H9 (cell line): ENCODE results near the gene ETFBKMT. TPM values are rescaled to one million over a fixed set of nuclear protein-coding genes. Genes with fewer than 3 reads are reported as not detected.
A peak's percentile ranks its signal among the peaks of the same experiment; 100 is the strongest.

Experiments used
- DNase-seq: peaks from one replicate; pipeline ENCODE4 v3.0.0-alpha.2; 2017
- H2AFZ ChIP-seq: one replicate; pipeline ENCODE4 v1.6.1; 2013; ENCODE audit warnings: mild to moderate bottlenecking, low read length, control low read depth, moderate library complexity
- H2AK5ac ChIP-seq: 2 replicates; pipeline ENCODE4 v1.6.1; 2013; ENCODE audit warnings: low read length, control low read depth, mixed read lengths; ENCODE audit not compliant: insufficient read length
- H2BK120ac ChIP-seq: one replicate; pipeline ENCODE4 v1.6.1; 2013; ENCODE audit warnings: low read depth, mild to moderate bottlenecking, low read length, control low read depth, inconsistent platforms; ENCODE audit not compliant: poor library complexity, severe bottlenecking
- H2BK12ac ChIP-seq: 2 replicates; pipeline ENCODE4 v1.6.1; 2013; ENCODE audit warnings: low read length, control low read depth, mixed read lengths, low read depth; ENCODE audit not compliant: insufficient read length
- H2BK15ac ChIP-seq: 2 replicates; pipeline ENCODE4 v1.6.1; 2013; ENCODE audit warnings: low read depth, low read length, control low read depth
- H2BK20ac ChIP-seq: one replicate; pipeline ENCODE4 v1.6.1; 2013; ENCODE audit warnings: low read depth, mild to moderate bottlenecking, low read length, control low read depth, inconsistent platforms; ENCODE audit not compliant: poor library complexity, severe bottlenecking
- H2BK5ac ChIP-seq: 2 replicates; pipeline ENCODE4 v1.6.1; 2013; ENCODE audit warnings: low read length, control low read depth, mixed read lengths; ENCODE audit not compliant: insufficient read length
- H3K14ac ChIP-seq: 2 replicates; pipeline ENCODE4 v1.6.1; 2013; ENCODE audit warnings: low read length, control low read depth; ENCODE audit not compliant: insufficient read depth
- H3K18ac ChIP-seq: 2 replicates; pipeline ENCODE4 v1.6.1; 2013; ENCODE audit warnings: low read depth, mild to moderate bottlenecking, mixed read lengths, low read length, control low read depth; ENCODE audit not compliant: insufficient read length
- H3K23ac ChIP-seq: 2 replicates; pipeline ENCODE4 v1.6.1; 2013; ENCODE audit warnings: low read length, control low read depth, mixed read lengths, low read depth; ENCODE audit not compliant: insufficient read length
- H3K23me2 ChIP-seq: 2 replicates; pipeline ENCODE4 v1.6.1; 2013; ENCODE audit warnings: low read depth, mild to moderate bottlenecking, mixed read lengths, low read length, control low read depth; ENCODE audit not compliant: insufficient read length, poor library complexity, severe bottlenecking
- H3K27ac ChIP-seq: 2 replicates; pipeline ENCODE4 v1.5.1; 2013; ENCODE audit warnings: low read length, control low read depth, mixed read lengths, low read depth; ENCODE audit not compliant: insufficient read length
- H3K27me3 ChIP-seq: 2 replicates; pipeline ENCODE4 v1.6.1; 2013; ENCODE audit warnings: low read length, control low read depth, inconsistent platforms; ENCODE audit not compliant: insufficient read depth
- H3K4ac ChIP-seq: 2 replicates; pipeline ENCODE4 v1.6.1; 2013; ENCODE audit warnings: low read depth, mild to moderate bottlenecking, control low read depth, inconsistent platforms, low read length, moderate library complexity
- H3K4me1 ChIP-seq: 2 replicates; pipeline ENCODE4 v1.6.1; 2013; ENCODE audit warnings: low read length, control low read depth, inconsistent platforms; ENCODE audit not compliant: insufficient read depth
- H3K4me2 ChIP-seq: 2 replicates; pipeline ENCODE4 v1.6.1; 2013; ENCODE audit warnings: low read length, control low read depth, mixed read lengths; ENCODE audit not compliant: insufficient read length, insufficient read depth
- H3K56ac ChIP-seq: 2 replicates; pipeline ENCODE4 v1.6.1; 2013; ENCODE audit warnings: low read depth, mild to moderate bottlenecking, mixed read lengths, low read length, control low read depth; ENCODE audit not compliant: insufficient read length
- H3K79me1 ChIP-seq: 2 replicates; pipeline ENCODE4 v1.6.1; 2013; ENCODE audit warnings: low read depth, mild to moderate bottlenecking, moderate library complexity, low read length, control low read depth, inconsistent platforms; ENCODE audit not compliant: insufficient read depth, poor library complexity, severe bottlenecking
- H3K79me2 ChIP-seq: 2 replicates; pipeline ENCODE4 v1.6.1; 2013; ENCODE audit warnings: low read length, control low read depth, inconsistent platforms; ENCODE audit not compliant: insufficient read depth
- H3K9ac ChIP-seq: 2 replicates; pipeline ENCODE4 v1.6.1; 2013; ENCODE audit warnings: low read length, control low read depth, mixed read lengths; ENCODE audit not compliant: insufficient read length; ENCODE audit errors: extremely low read depth
- H3K9me3 ChIP-seq: one replicate; pipeline ENCODE4 v1.6.1; 2013; ENCODE audit warnings: low read depth, low read length, inconsistent platforms; ENCODE audit not compliant: control insufficient read depth
- H3T11ph ChIP-seq: one replicate; pipeline ENCODE4 v1.6.1; 2013; ENCODE audit warnings: mild to moderate bottlenecking, low read length, control low read depth, inconsistent platforms
- H4K20me1 ChIP-seq: one replicate; pipeline ENCODE4 v1.6.1; 2013; ENCODE audit not compliant: control insufficient read depth, insufficient read length, insufficient read depth
- H4K5ac ChIP-seq: 2 replicates; pipeline ENCODE4 v1.6.1; 2013; ENCODE audit warnings: low read depth, mild to moderate bottlenecking, mixed read lengths, low read length, control low read depth; ENCODE audit not compliant: insufficient read length
- H4K8ac ChIP-seq: replicated peaks from 2 replicates; pipeline ENCODE4 v1.6.1; 2013; ENCODE audit warnings: low read length, control low read depth, mixed read lengths, low read depth; ENCODE audit not compliant: insufficient read length
- H4K91ac ChIP-seq: 2 replicates; pipeline ENCODE4 v1.6.1; 2013; ENCODE audit warnings: low read depth, mild to moderate bottlenecking, moderate library complexity, mixed read lengths, low read length, control low read depth; ENCODE audit not compliant: insufficient read length
- H3K27ac Mint-ChIP-seq, 3 experiments: 2 replicates in 2 of 3; 3 replicates in 1 of 3; pipeline ENCODE4 v1.8.0; 2020 to 2021; ENCODE audit warnings: mixed read lengths in 3 of 3, mild to moderate bottlenecking in 1 of 3, moderate library complexity in 1 of 3
- H3K27me3 Mint-ChIP-seq: 2 replicates; pipeline ENCODE4 v1.8.0; 2021; ENCODE audit warnings: low read depth, mild to moderate bottlenecking, moderate library complexity, mixed read lengths
- H3K36me3 Mint-ChIP-seq, 3 experiments: 2 replicates in 2 of 3; 3 replicates in 1 of 3; pipeline ENCODE4 v1.8.0; 2020 to 2021; ENCODE audit warnings: low read depth in 3 of 3, mixed read lengths in 3 of 3; ENCODE audit not compliant: insufficient read depth in 1 of 3
- H3K4me1 Mint-ChIP-seq, 2 experiments: 2 replicates each; pipeline ENCODE4 v1.8.0; 2020; ENCODE audit warnings: mixed read lengths in 2 of 2
- H3K4me3 Mint-ChIP-seq, 2 experiments: 2 replicates in 1 of 2; 3 replicates in 1 of 2; pipeline ENCODE4 v1.8.0; 2020 to 2021; ENCODE audit warnings: mild to moderate bottlenecking in 2 of 2, mixed read lengths in 2 of 2, moderate library complexity in 1 of 2
- H3K9me3 Mint-ChIP-seq, 2 experiments: 2 replicates in 1 of 2; 3 replicates in 1 of 2; pipeline ENCODE4 v1.8.0; 2020; ENCODE audit warnings: mild to moderate bottlenecking in 2 of 2, mixed read lengths in 2 of 2, moderate library complexity in 1 of 2
- CTCF ChIP-seq: fragments of 200-600 bp; sonication (generic); conservative IDR thresholded peaks from 3 replicates; pipeline ENCODE4 v1.8.0; 2021; ENCODE audit warnings: antibody characterized with exemption, mild to moderate bottlenecking
- WGBS: extraction: QIAGEN DNeasy Blood & Tissue Kit; methylation state at CpG from one replicate; pipeline ENCODE4 v1.1.7; 2013; ENCODE audit warnings: missing lambda C conversion rate, low lambda C conversion rate, mixed read lengths; ENCODE audit not compliant: insufficient read length; ENCODE audit errors: extremely low coverage; 5-methylcytosine and 5-hydroxymethylcytosine counted together
- total RNA-seq: library from RNA; stranded (reverse); gene quantifications from 2 replicates; pipeline ENCODE4 v1.2.1, GENCODE V29; 2021

ETFBKMT gene
- total RNA-seq, 1 experiment from 2014 or later, result 0.81 TPM

- no peak for DNase-seq
- Histone ChIP-seq H3K9me3 (no peaks in the 10 kb centered on the region), H3K23ac (no peak overlapping the region), H3K23me2 (no peaks in the 10 kb centered on the region), H4K8ac (no peak overlapping the region), H4K5ac (no peak overlapping the region), H3K56ac (no peak overlapping the region), H3K18ac (no peak overlapping the region), H2BK12ac (no peak overlapping the region), H3K9ac (no peak overlapping the region), H2BK15ac (no peak overlapping the region), H2BK5ac (no peak overlapping the region), H3K14ac (no peak overlapping the region), H3T11ph (peak overlapping the region; percentile 6), H3K79me1 (no peaks in the 10 kb centered on the region), H3K4me1 (no peaks in the 10 kb centered on the region), H3K79me2 (no peaks in the 10 kb centered on the region), H3K27me3 (no peaks in the 10 kb centered on the region), H3K4me2 (no peak overlapping the region), H3K27ac (no peak overlapping the region), H2AK5ac (no peak overlapping the region), H2BK20ac (no peak overlapping the region), H4K91ac (no peak overlapping the region), H2BK120ac (no peak overlapping the region), H4K20me1 (no peaks in the 10 kb centered on the region), H2AFZ (no peak overlapping the region), H3K4ac (no peak overlapping the region)
- no peaks in the 10 kb centered on the region for H3K4me1 Mint-ChIP-seq
- H3K4me3 Mint-ChIP-seq, result no peak overlapping the region
- H3K27me3 Mint-ChIP-seq, result no peaks in the 10 kb centered on the region; the same call in 1 of the 2 replicates
- H3K9me3 Mint-ChIP-seq, result no peaks in the 10 kb centered on the region
- H3K36me3 Mint-ChIP-seq, result no peaks in the 10 kb centered on the region
- TF ChIP-seq CTCF, result no peak
- no CpG with 5 or more reads among the region's 3 CpGs for WGBS
- H3K27ac Mint-ChIP-seq, result 0 out of 7 replicates have a peak overlapping the region, but pooled peaks of 1 of the 3 experiments have one; percentile 11
Observed at GRCh38 chr12:31618228-31619025, 41.1 kb upstream of the ETFBKMT start.
